Embryonic facial prominence (tissue), 1 donor: ENCODE results near the gene TRABD2B.

Source experiments
- DNase-seq: peaks from one replicate; pipeline ENCODE4 v3.0.0-alpha.2; 2016; ENCODE audit errors: extremely low spot score

TRABD2B gene

GRCh38 chr1:47911424-47911823 is 85.8 kb downstream of the TRABD2B start:
- DNase-seq: no peak

- DNase-seq: no peak
These were observed 88.9 kb downstream of the TRABD2B start for GRCh38 chr1:47908258-47908657.

- no peak for DNase-seq
These were observed 90.0 kb downstream of the TRABD2B start for GRCh38 chr1:47907177-47907528.

- no peak for DNase-seq
These were observed 90.5 kb downstream of the TRABD2B start for GRCh38 chr1:47906527-47907176.

GRCh38 chr1:47906009-47906432 is 91.2 kb downstream of the TRABD2B start:
- no peak for DNase-seq

- no peak for DNase-seq
These were observed 93.5 kb downstream of the TRABD2B start for GRCh38 chr1:47903723-47904122.

- DNase-seq: no peak
These were observed 96.1 kb downstream of the TRABD2B start for GRCh38 chr1:47901001-47901575.

- DNase-seq: no peak
These were observed 98.9 kb downstream of the TRABD2B start for GRCh38 chr1:47898133-47898845.

GRCh38 chr1:47895279-47896125 is 101.7 kb downstream of the TRABD2B start:
- no peak for DNase-seq

- DNase-seq: no peak
These were observed 102.5 kb downstream of the TRABD2B start for GRCh38 chr1:47894410-47895278.

- no peak for DNase-seq
These were observed 103.8 kb downstream of the TRABD2B start for GRCh38 chr1:47893412-47893811.

GRCh38 chr1:47890779-47891178 is 106.4 kb downstream of the TRABD2B start:
- DNase-seq: no peak

GRCh38 chr1:47888294-47888629 is 108.9 kb downstream of the TRABD2B start:
- no peak for DNase-seq

GRCh38 chr1:47887475-47888293 is 109.5 kb downstream of the TRABD2B start:
- DNase-seq: no peak

GRCh38 chr1:47887060-47887459 is 110.1 kb downstream of the TRABD2B start:
- DNase-seq: no peak

GRCh38 chr1:47886141-47886540 is 111.0 kb downstream of the TRABD2B start:
- DNase-seq: no peak

GRCh38 chr1:47885062-47885830 is 111.9 kb downstream of the TRABD2B start:
- DNase-seq: no peak

- no peak for DNase-seq
These were observed 113.2 kb downstream of the TRABD2B start for GRCh38 chr1:47883963-47884362.

GRCh38 chr1:47881505-47882442 is 115.4 kb downstream of the TRABD2B start:
- no peak for DNase-seq
